B cell (primary cell): ENCODE results near the gene GHR.

Experiments used
- EZH2 ChIP-seq: IDR thresholded peaks from 2 replicates; pipeline ENCODE4 v1.6.1; 2012; ENCODE audit warnings: borderline replicate concordance, low read depth, mild to moderate bottlenecking, moderate library complexity, low read length; ENCODE audit not compliant: insufficient read depth, poor library complexity, severe bottlenecking
- TF ChIP-seq, protein P1 (sequence below): fragments of 200-600 bp; IDR thresholded peaks from one replicate; pipeline ENCODE4 v1.8.0; 2022; ENCODE audit warnings: antibody characterized with exemption, mild to moderate bottlenecking

DNA sequence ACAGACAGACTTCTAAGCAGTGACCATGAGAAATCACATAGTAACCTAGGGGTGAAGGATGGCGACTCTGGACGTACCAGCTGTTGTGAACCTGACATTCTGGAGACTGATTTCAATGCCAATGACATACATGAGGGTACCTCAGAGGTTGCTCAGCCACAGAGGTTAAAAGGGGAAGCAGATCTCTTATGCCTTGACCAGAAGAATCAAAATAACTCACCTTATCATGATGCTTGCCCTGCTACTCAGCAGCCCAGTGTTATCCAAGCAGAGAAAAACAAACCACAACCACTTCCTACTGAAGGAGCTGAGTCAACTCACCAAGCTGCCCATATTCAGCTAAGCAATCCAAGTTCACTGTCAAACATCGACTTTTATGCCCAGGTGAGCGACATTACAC lies 295.4 kb downstream of the GHR start:
- TF ChIP-seq, protein P1, sequence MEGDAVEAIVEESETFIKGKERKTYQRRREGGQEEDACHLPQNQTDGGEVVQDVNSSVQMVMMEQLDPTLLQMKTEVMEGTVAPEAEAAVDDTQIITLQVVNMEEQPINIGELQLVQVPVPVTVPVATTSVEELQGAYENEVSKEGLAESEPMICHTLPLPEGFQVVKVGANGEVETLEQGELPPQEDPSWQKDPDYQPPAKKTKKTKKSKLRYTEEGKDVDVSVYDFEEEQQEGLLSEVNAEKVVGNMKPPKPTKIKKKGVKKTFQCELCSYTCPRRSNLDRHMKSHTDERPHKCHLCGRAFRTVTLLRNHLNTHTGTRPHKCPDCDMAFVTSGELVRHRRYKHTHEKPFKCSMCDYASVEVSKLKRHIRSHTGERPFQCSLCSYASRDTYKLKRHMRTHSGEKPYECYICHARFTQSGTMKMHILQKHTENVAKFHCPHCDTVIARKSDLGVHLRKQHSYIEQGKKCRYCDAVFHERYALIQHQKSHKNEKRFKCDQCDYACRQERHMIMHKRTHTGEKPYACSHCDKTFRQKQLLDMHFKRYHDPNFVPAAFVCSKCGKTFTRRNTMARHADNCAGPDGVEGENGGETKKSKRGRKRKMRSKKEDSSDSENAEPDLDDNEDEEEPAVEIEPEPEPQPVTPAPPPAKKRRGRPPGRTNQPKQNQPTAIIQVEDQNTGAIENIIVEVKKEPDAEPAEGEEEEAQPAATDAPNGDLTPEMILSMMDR: no peak
- no peak for TF ChIP-seq EZH2
